NCI-H1930 (cell line): ENCODE data around the gene KLHL30.

Experiments
- DNase-seq, 2 experiments: peaks; one replicate each; lab custom pipeline; 2025; lab: John Stamatoyannopoulos, UW

KLHL30 gene

GRCh38 chr2:238138331-238139195, at the start of gene KLHL30:
TSS of gene KLHL30 (plus strand) at chr2:238138668. CDS start at chr2:238140755, 2,087 bp downstream.
- DNase-seq = no peak

DNA sequence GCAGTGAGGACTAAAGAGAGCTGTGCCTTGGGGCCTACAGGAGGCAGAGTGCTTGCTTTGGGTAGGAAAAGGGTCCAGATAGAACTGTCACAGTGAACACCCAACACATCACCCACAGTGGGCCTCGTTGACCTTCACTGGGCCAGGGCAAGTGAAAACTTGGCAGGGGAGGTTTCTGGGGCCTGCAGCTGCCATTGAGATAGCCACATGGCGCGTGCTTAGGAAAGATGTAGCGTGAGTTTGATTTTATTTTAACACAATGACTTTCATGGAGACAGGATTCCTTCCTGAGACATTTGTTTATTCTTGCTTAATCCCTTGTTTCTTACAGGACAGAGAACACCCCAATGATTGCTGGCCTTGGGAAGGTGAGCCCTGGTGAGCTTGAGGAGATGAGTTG, 47.6 kb upstream of the KLHL30 start:
- no peak for DNase-seq

- no peak for DNase-seq
These were observed 46.9 kb upstream of the KLHL30 start for GRCh38 chr2:238091436-238092060.

DNA sequence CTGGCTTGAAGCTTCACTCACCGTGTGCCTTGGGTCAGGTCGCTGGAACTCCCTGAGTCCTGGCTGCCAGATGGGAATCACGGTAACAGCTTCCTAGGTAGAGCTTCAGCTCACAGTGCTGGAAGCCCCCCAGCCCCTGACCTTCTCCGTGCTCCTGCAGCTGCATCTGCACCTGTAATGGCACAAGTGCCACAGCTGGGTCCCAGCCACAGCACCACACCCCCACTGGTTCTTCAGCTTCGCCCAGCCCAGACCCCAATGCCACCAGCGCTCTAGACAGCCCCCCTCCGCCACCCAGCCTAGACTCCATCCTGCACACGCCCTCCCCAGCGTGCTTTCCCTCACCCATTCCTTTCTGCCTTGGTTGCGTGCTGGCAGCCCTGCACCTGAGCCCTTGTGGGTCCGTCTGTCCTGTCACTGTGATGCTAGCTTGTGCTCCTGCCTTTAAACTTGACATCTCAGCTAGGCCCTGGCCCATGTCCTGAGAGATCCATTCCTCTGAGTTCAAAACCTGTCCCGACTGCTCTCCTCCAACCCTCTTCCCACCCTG, 45.9 kb upstream of the KLHL30 start:
- no peak for DNase-seq

GRCh38 chr2:238093181-238094140, 45.0 kb upstream of the KLHL30 start:
- DNase-seq = no peak

GRCh38 chr2:238094438-238095022, 43.9 kb upstream of the KLHL30 start:
- DNase-seq = no peak

DNA sequence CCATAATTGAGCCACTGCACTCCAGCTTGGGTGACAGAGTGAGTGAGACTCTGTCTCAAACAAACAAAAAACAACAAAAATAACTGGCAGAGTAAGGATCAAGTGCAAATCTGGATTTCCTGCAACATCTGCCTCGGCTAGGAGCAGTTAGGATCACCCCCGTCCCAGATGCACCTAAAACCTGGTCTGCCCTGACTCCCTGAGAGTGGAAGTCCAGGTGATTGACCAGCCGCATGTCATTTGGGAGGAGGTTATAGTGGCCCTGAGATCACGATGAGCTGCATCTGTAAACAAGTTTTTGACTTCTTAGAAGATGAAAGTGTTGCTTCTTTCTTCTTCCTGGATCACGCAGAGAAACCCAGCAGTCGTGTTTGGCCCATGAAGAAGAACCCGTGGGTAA, 43.3 kb upstream of the KLHL30 start:
- no peak for DNase-seq

DNA sequence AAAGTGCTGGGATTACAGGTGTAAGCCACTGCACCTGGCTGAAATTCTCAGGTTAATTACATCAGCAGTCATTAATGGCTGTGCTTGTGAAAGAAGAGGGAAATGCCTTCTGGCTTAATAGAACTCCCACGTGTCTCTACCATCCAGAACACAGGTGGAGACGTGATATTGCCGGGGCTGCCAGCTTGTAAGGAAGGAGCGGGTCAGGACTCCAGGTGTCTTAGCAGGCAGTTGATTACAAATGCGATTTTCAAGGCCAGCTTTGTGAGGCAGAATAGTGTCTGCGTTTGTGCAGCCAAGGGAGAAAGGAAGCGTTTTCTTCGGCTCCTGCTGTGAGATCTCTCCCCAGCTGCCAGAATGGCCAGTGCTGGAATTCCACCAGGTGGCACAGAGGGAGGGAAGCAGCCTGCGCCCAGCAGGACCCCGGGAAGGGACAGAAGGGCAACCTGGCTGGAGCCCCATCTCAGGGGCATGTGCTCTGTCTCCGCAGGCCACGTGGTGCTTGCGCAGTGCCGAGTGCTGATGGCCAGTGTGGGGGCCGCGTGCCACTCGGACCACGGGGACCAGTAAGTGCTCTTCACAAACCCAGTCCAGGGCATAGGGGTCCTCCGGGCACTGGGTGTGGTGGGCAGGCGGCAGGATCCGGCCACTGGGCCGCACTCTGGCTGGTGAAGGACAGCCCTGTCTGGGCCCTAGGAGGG, 42.0 kb upstream of the KLHL30 start:
- DNase-seq = no peak

GRCh38 chr2:238097201-238097987, 41.1 kb upstream of the KLHL30 start:
- no peak for DNase-seq

GRCh38 chr2:238097988-238098871, 40.2 kb upstream of the KLHL30 start:
- peak; percentile 36 to 38 for DNase-seq

DNA sequence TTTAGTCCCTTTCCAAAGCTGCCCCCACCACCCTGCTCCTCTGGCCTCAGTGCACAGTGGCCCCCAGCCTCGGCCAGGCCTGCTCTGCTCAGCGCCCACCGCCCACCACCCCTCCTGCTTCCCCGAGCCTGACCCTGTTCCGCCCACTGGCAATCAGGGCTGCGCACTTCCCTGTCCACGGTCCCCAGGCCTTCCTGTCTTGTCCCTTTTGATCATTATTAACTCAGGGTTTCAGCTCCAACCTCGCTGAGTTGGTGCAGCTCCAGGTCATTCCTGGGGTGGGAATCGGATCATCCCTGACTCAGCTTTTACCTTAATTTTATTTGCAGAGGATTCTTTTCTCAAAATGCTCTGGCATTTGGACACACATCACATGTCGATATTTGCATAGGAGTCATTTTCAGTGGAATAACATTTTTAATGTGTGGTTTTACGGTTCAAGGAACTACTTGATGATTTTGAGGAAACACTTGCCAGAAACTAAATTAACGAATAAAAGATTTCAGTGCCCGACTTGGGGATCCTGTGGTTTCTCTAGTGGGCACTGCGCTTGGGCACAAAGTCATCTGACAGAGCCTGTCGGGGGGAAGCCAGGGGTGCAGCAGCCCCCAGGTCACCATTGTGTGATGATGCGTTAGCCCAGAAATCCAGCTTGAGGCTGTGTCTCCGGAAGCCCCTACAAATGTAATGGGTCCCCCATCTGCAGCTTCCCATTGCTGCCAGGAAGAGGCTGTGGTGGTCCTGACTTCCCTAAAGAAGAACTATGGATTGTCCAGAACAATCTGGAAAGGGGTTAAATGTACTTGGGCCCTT, 39.4 kb upstream of the KLHL30 start:
- DNase-seq = no peak

DNA sequence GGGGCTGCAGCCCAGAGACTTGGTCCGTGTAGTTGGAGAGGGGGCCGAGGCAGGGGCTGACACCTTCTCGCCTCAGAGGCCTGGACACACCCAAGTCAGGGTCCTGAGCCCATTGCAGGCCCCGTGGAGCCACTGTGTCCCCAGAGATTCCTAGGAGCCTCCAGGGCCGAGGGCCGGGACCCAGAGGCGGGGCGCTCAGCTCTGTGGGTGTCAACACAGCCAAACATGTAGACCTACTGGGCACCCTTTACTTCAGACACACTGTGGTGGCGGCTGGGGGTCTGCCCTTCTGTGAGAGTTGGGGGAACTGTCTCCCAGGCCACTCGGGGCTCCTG, 38.8 kb upstream of the KLHL30 start:
- no peak for DNase-seq

- no peak for DNase-seq
These were observed 38.2 kb upstream of the KLHL30 start, which contains the start of gene ESPNL for GRCh38 chr2:238100049-238100820. TSS of gene ESPNL (plus strand) at chr2:238100340. CDS start at chr2:238100420, 80 bp downstream.

- DNase-seq = no peak
These were observed 37.4 kb upstream of the KLHL30 start for GRCh38 chr2:238100821-238101771.

- DNase-seq = no peak
These were observed 36.3 kb upstream of the KLHL30 start for GRCh38 chr2:238101891-238102841.
